Lung (tissue), 12 donors: Measurements from ENCODE around the gene TRMT1L. TPM values are rescaled to one million over a fixed set of nuclear protein-coding genes. Genes with fewer than 3 reads are reported as not detected.

Experiments used
- ATAC-seq: fragments of 200-7000 bp; cut with Tn5 transposase; one replicate; pipeline ENCODE4 v1.9.1; 2020; ENCODE audit warnings: moderate number of reproducible peaks; ENCODE audit not compliant: insufficient read depth, low FRiP score
- DNase-seq, 3 donors: peaks; one replicate each; pipeline ENCODE4 v3.0.0-alpha.2; 2013 to 2017
- H3K27ac ChIP-seq, 2 donors: one replicate each; pipeline ENCODE4 v1.5.1; 2013; ENCODE audit warnings: mild to moderate bottlenecking in 2 of 2, moderate library complexity in 2 of 2, control low read depth in 1 of 2, inconsistent platforms in 1 of 2, low read depth in 1 of 2, low read length in 1 of 2
- H3K27me3 ChIP-seq, 3 donors: one replicate each; pipeline ENCODE4 v1.5.1; 2013; ENCODE audit warnings: low read length in 2 of 3; ENCODE audit not compliant: control insufficient read depth in 3 of 3, insufficient read depth in 3 of 3
- H3K36me3 ChIP-seq, 4 donors: one replicate each; pipeline ENCODE4 v1.5.1; 2013; ENCODE audit warnings: low read length in 4 of 4, mild to moderate bottlenecking in 1 of 4, moderate library complexity in 1 of 4; ENCODE audit not compliant: control insufficient read depth in 4 of 4, insufficient read depth in 4 of 4
- H3K4me1 ChIP-seq, 5 donors: one replicate each; pipeline ENCODE4 v1.5.1; 2013; ENCODE audit warnings: low read length in 5 of 5, mild to moderate bottlenecking in 2 of 5, moderate library complexity in 1 of 5; ENCODE audit not compliant: control insufficient read depth in 5 of 5, insufficient read depth in 5 of 5
- H3K4me3 ChIP-seq: one replicate; pipeline ENCODE4 v1.5.1; 2013; ENCODE audit warnings: mild to moderate bottlenecking, control low read depth, moderate library complexity
- H3K9ac ChIP-seq, 2 donors: one replicate each; pipeline ENCODE4 v1.5.1; 2013; ENCODE audit warnings: low read length in 2 of 2, control low read depth in 1 of 2; ENCODE audit not compliant: insufficient read depth in 1 of 2
- H3K9me3 ChIP-seq, 4 donors: one replicate each; pipeline ENCODE4 v1.5.1; 2013; ENCODE audit warnings: low read length in 3 of 4, mild to moderate bottlenecking in 1 of 4, moderate library complexity in 1 of 4; ENCODE audit not compliant: control insufficient read depth in 4 of 4, insufficient read depth in 3 of 4
- CTCF ChIP-seq: IDR thresholded peaks from 2 replicates; pipeline ENCODE4 v1.5.1; 2012; ENCODE audit warnings: mild to moderate bottlenecking; ENCODE audit errors: control extremely low read depth, extremely low read depth
- WGBS, 2 donors: extraction: QIAGEN DNeasy Blood & Tissue Kit; methylation state at CpG; one replicate each; pipeline ENCODE4 v1.1.7; 2013; 5-methylcytosine and 5-hydroxymethylcytosine counted together
- polyA plus RNA-seq, 2 donors: library from polyadenylated mRNA; stranded (reverse); fragments of 200-250 nt; gene quantifications; one replicate each; pipeline ENCODE4 v1.2.1, GENCODE V29; 2013
- total RNA-seq, 2 donors: library from RNA; depleted of rRNA in 1 of 2; stranded (reverse); fragments of >200 nt in 1 of 2; gene quantifications; one replicate each; pipeline ENCODE4 v1.2.1, GENCODE V29; 2014 to 2021
- donor health status: control.
- donor health status: control.
- donor health status: Bipolar disorder and iron deficiency.
- donor health status: healthy.
- donor health status: DM: yes; HTN: yes; CAD: no.

The TRMT1L gene
- total and polyA plus RNA-seq, 4 donors, result 5.8 to 30.3 (median 13.0) TPM

- Histone ChIP-seq H3K4me3 (no peak overlapping the region), H3K36me3 (peaks cover 0 to 13% (median 2%) of the 10 kb centered on the region in 4 donors), H3K9me3 (peaks cover 0 to 3% (median 0%) of the 10 kb centered on the region in 4 donors), H3K27me3 (no peaks in the 10 kb centered on the region), H3K4me1 (no peaks in the 10 kb centered on the region), H3K9ac (no peak overlapping the region), H3K27ac (no peak overlapping the region)
- no peak for TF ChIP-seq CTCF
- DNase-seq, result no peak
- no peak for ATAC-seq
- 79 to 81% methylated on average over 3 of the region's 3 CpGs for WGBS, 2 donors
Measured at GRCh38 chr1:185104083-185104482, 52.7 kb downstream of the TRMT1L start.

GRCh38 chr1:185096531-185096930 is 60.2 kb downstream of the TRMT1L start:
- Histone ChIP-seq H3K9ac (no peak overlapping the region), H3K4me1 (peaks cover 0 to 2% (median 0%) of the 10 kb centered on the region in 5 donors), H3K9me3 (no peaks in the 10 kb centered on the region), H3K36me3 (peaks cover 4 to 21% (median 11%) of the 10 kb centered on the region in 4 donors), H3K27me3 (no peaks in the 10 kb centered on the region), H3K4me3 (no peak overlapping the region), H3K27ac (no peak overlapping the region)
- ATAC-seq, result no peak
- peak in 1 of 3 donors; percentile 8 for DNase-seq
- 71 to 87% methylated on average over 2 of the region's 2 CpGs for WGBS, 2 donors
- no peak for TF ChIP-seq CTCF

GRCh38 chr1:185094761-185095160 is 62.0 kb downstream of the TRMT1L start:
- H3K4me1 ChIP-seq, result peaks cover 0 to 2% (median 0%) of the 10 kb centered on the region in 5 donors
- no peak for TF ChIP-seq CTCF
- no peak overlapping the region for H3K27ac ChIP-seq
- DNase-seq, result no peak
- peaks cover 4 to 25% (median 10%) of the 10 kb centered on the region in 4 donors for H3K36me3 ChIP-seq
- H3K4me3 ChIP-seq, result no peak overlapping the region
- ATAC-seq, result no peak
- H3K27me3 ChIP-seq, result no peaks in the 10 kb centered on the region
- H3K9ac ChIP-seq, result no peak overlapping the region
- WGBS, 2 donors, result 96 to 100% methylated on average over 2 of the region's 2 CpGs
- H3K9me3 ChIP-seq, result no peaks in the 10 kb centered on the region

- DNase-seq (no peak), ATAC-seq (no peak)
- Histone ChIP-seq H3K27me3 (no peaks in the 10 kb centered on the region), H3K36me3 (peaks cover 4 to 21% (median 7%) of the 10 kb centered on the region in 4 donors), H3K4me1 (peaks cover 0 to 3% (median 0%) of the 10 kb centered on the region in 5 donors), H3K4me3 (no peak overlapping the region), H3K9me3 (peaks cover 0 to 2% (median under 1%) of the 10 kb centered on the region in 4 donors), H3K27ac (no peak overlapping the region), H3K9ac (no peak overlapping the region)
- WGBS, 2 donors, result 79 to 90% methylated on average over 5 of the region's 5 CpGs
- no peak for TF ChIP-seq CTCF
Measured at GRCh38 chr1:185091480-185091879, 65.3 kb downstream of the TRMT1L start.
